K562 (cell line): Measurements from ENCODE around the gene TRPM4. TPM values are rescaled to one million over a fixed set of nuclear protein-coding genes. Genes with fewer than 3 reads are reported as not detected.

Source experiments
- ATAC-seq: fragments of 200-7000 bp; cut with Tn5 transposase; 3 replicates; pipeline ENCODE4 v1.9.1; 2020; ENCODE audit warnings: moderate library complexity
- BruUV-seq: library from RNA; stranded (reverse); fragments of 400-500 nt; replicated peaks from 2 replicates; lab custom pipeline; 2021; lab: Mats Ljungman, UMichigan
- CTCF ChIA-PET: fragments of 300-600 bp; formaldehyde crosslinking; extraction: SDS; loops from one replicate; lab custom pipeline; 2021; ENCODE audit warnings: low intra/inter-chr PET ratio; lab: Yijun Ruan, JAX
- POLR2A ChIA-PET: fragments of 300-600, 350-650 bp; sonication (Branson Sonifier 250); formaldehyde crosslinking; extraction: SDS; loops from one replicate; lab custom pipeline; 2021; ENCODE audit warnings: antibody characterized with exemption, inconsistent platforms; lab: Yijun Ruan, JAX
- DNase-seq, 4 experiments: peaks; one replicate each; pipeline versions ENCODE4 v3.0.0 to v3.0.0-alpha.2; 2011 to 2018; ENCODE audit warnings: low spot score in 3 of 4, mixed read lengths in 3 of 4; ENCODE audit errors: extremely low read depth in 1 of 4
- FAIRE-seq: peaks from 2 replicates; lab custom pipeline; 2011; peaks lifted over from hg19 to GRCh38; lab: Jason Lieb, UNC
- H2AFZ ChIP-seq: 2 replicates; pipeline ENCODE4 v1.6.0; 2011; ENCODE audit warnings: low read depth, low read length, control low read depth, inconsistent platforms
- H3K27ac ChIP-seq: fragments of 200-600 bp; 3 replicates; pipeline ENCODE4 v1.8.0; 2011; ENCODE audit warnings: low read depth, mild to moderate bottlenecking, control low read depth, inconsistent platforms, low read length, moderate library complexity, mixed read lengths; ENCODE audit errors: extremely low read depth
- H3K27me3 ChIP-seq, 2 experiments: fragments of 300-600 bp in 1 of 2; 2 replicates in 1 of 2; 3 replicates in 1 of 2; pipeline versions ENCODE4 v1.6.0 to v1.8.0; 2011; ENCODE audit warnings: inconsistent platforms in 2 of 2, low read length in 2 of 2, mild to moderate bottlenecking in 1 of 2, mixed read lengths in 1 of 2, moderate library complexity in 1 of 2; ENCODE audit not compliant: control insufficient read depth in 2 of 2, insufficient read depth in 2 of 2
- H3K36me3 ChIP-seq: fragments of 300-600 bp; 3 replicates; pipeline ENCODE4 v1.8.0; 2011; ENCODE audit warnings: mild to moderate bottlenecking, low read length, inconsistent platforms; ENCODE audit not compliant: control insufficient read depth, insufficient read depth
- H3K4me1 ChIP-seq, 2 experiments: fragments of 200-600 bp in 1 of 2; replicated peaks in 1 of 2; 2 replicates in 1 of 2; 3 replicates in 1 of 2; pipeline versions ENCODE4 v1.5.1 to v1.8.0; 2011; ENCODE audit warnings: inconsistent platforms in 2 of 2, low read length in 2 of 2, mild to moderate bottlenecking in 1 of 2, mixed read lengths in 1 of 2, moderate library complexity in 1 of 2; ENCODE audit not compliant: control insufficient read depth in 2 of 2, insufficient read depth in 2 of 2
- H3K4me2 ChIP-seq: 2 replicates; pipeline ENCODE4 v1.6.1; 2011; ENCODE audit warnings: low read length, control low read depth, inconsistent platforms, mixed read lengths; ENCODE audit not compliant: insufficient read depth
- H3K4me3 ChIP-seq: fragments of 200-600 bp; sonication (generic), shearing (Covaris generic); 2 replicates; pipeline ENCODE4 v1.5.1; 2016; ENCODE audit warnings: control low read depth, inconsistent platforms
- H3K79me2 ChIP-seq: fragments of 200-600 bp; 3 replicates; pipeline ENCODE4 v1.8.0; 2011; ENCODE audit warnings: low read length, inconsistent platforms; ENCODE audit not compliant: control insufficient read depth, insufficient read depth
- H3K9ac ChIP-seq, 2 experiments: 2 replicates each; pipeline versions ENCODE4 v1.6.0 to v1.6.1; 2011; ENCODE audit warnings: low read depth in 2 of 2, low read length in 2 of 2, control low read depth in 1 of 2, inconsistent platforms in 1 of 2, mild to moderate bottlenecking in 1 of 2, mixed read lengths in 1 of 2; ENCODE audit not compliant: insufficient read depth in 1 of 2
- H3K9me1 ChIP-seq: one replicate; pipeline ENCODE4 v1.6.0; 2011; ENCODE audit warnings: inconsistent platforms, mild to moderate bottlenecking, low read length, moderate library complexity; ENCODE audit not compliant: control insufficient read depth, insufficient read depth
- H3K9me3 ChIP-seq: replicated peaks from 2 replicates; pipeline ENCODE4 v1.5.1; 2011; ENCODE audit warnings: low read depth, low read length, inconsistent platforms; ENCODE audit not compliant: control insufficient read depth, insufficient read depth
- H4K20me1 ChIP-seq: replicated peaks from 2 replicates; pipeline ENCODE4 v1.6.1; 2011; ENCODE audit warnings: low read length, inconsistent platforms, mixed read lengths; ENCODE audit not compliant: control insufficient read depth, insufficient read depth
- BCL6 ChIP-seq: fragments of 250-450 bp; sonication (Bioruptor Pico); IDR thresholded peaks from 2 replicates; pipeline ENCODE4 v1.4.0; 2020
- HNRNPH1 ChIP-seq: fragments of 200-400 bp; formaldehyde crosslinking; optimal IDR thresholded peaks from 2 replicates; pipeline ENCODE3; 2017; ENCODE audit warnings: low read depth, mild to moderate bottlenecking, low read length, moderate library complexity
- KHSRP ChIP-seq: fragments of 450-650 bp; IDR thresholded peaks from 2 replicates; pipeline ENCODE4 v1.6.1; 2017
- NFIC ChIP-seq: fragments of 450-650 bp; IDR thresholded peaks from 2 replicates; pipeline ENCODE4 v1.6.1; 2017; ENCODE audit warnings: mild to moderate bottlenecking, inconsistent platforms
- NFRKB ChIP-seq: fragments of 450-650 bp; IDR thresholded peaks from 2 replicates; pipeline ENCODE4 v1.6.1; 2016; ENCODE audit warnings: low read depth
- PHF20 ChIP-seq: fragments of 450-650 bp; IDR thresholded peaks from 2 replicates; pipeline ENCODE4 v1.6.1; 2018; ENCODE audit not compliant: partially characterized antibody
- SRSF7 ChIP-seq: fragments of 200-400 bp; formaldehyde crosslinking; optimal IDR thresholded peaks from 2 replicates; pipeline ENCODE3; 2017; ENCODE audit warnings: mild to moderate bottlenecking, low read depth, low read length
- TRIM28 ChIP-seq: fragments of 450-650 bp; IDR thresholded peaks from 2 replicates; pipeline ENCODE4 v1.6.1; 2017
- WHSC1 ChIP-seq: IDR thresholded peaks from one replicate; pipeline ENCODE4 v1.6.1; 2012; ENCODE audit warnings: low read length, control low read depth, inconsistent platforms
- ZNF384 ChIP-seq: IDR thresholded peaks from 2 replicates; pipeline ENCODE4 v1.6.1; 2012; ENCODE audit warnings: low read depth, low read length, improper control_type of control experiment
- WGBS: fragments of 100-300 bp; shearing (Covaris generic); methylation state at CpG from one replicate; pipeline ENCODE4 v1.1.6; 2016; ENCODE audit warnings: low coverage, mixed read lengths; ENCODE audit not compliant: insufficient coverage; ENCODE audit errors: missing lambda C conversion rate; 5-methylcytosine and 5-hydroxymethylcytosine counted together
- in situ Hi-C: fragments of 300-500 bp; cut with MboI; formaldehyde crosslinking; loops from 4 replicates; pipeline ENCODE4 v1.15.0; 2018; ENCODE audit warnings: inconsistent platforms, mixed read lengths
- intact Hi-C: fragments of 100-400 bp; cut with micrococcal nuclease; formaldehyde crosslinking; loops from 2 replicates; pipeline ENCODE4 v1.14.2; 2022
- polyA plus RNA-seq, 8 experiments: library from polyadenylated mRNA; depleted of rRNA in 4 of 8; stranded (reverse) in 5 of 8; unstranded in 3 of 8; fragments of >200 nt; fragmentation: Nextera tagmentation in 2 of 8; fragmentation: Illumina TruSeq in 1 of 8; extraction: Ambion mirVana in 2 of 8; extraction: Trizol in 1 of 8; gene quantifications; 2 replicates each; pipeline versions ENCODE4 v1.2.1 to v1.2.3, GENCODE V29; 2011 to 2014; ENCODE audit warnings: inconsistent platforms in 1 of 8, missing spikeins in 1 of 8
- total RNA-seq, 7 experiments: library from RNA; depleted of rRNA in 6 of 7; stranded (reverse); fragments of >200 nt in 6 of 7; fragmentation: Illumina TruSeq in 2 of 7; extraction: Trizol in 2 of 7; gene quantifications; 2 replicates each; pipeline versions ENCODE4 v1.2.1 to v1.2.3, GENCODE V29; 2011 to 2021; ENCODE audit warnings: low replicate concordance in 1 of 7
- TF ChIP-seq, protein P1 (sequence below): fragments of 450-650 bp; formaldehyde crosslinking; conservative IDR thresholded peaks from 2 replicates; pipeline ENCODE4 v1.4.0; 2022; ENCODE audit warnings: mild to moderate bottlenecking, missing genetic modification characterization
- TF ChIP-seq, protein P2 (sequence below): sonication (generic); formaldehyde crosslinking; IDR thresholded peaks from 2 replicates; pipeline ENCODE4 v1.8.0; 2022; ENCODE audit warnings: missing genetic modification reagents, mild to moderate bottlenecking, borderline replicate concordance
- TF ChIP-seq, protein P3 (sequence below): sonication (generic); formaldehyde crosslinking; IDR thresholded peaks from 2 replicates; pipeline ENCODE4 v1.9.0; 2022; ENCODE audit warnings: mild to moderate bottlenecking, missing genetic modification reagents
- TF ChIP-seq, protein P4 (sequence below): sonication (generic); formaldehyde crosslinking; IDR thresholded peaks from 2 replicates; pipeline ENCODE4 v1.8.1; 2023; ENCODE audit warnings: missing genetic modification reagents, mild to moderate bottlenecking, borderline replicate concordance
- TF ChIP-seq, protein P5 (sequence below), 3 experiments: fragments of 200-800 bp in 1 of 3; sonication (Bioruptor generic) in 1 of 3; sonication (generic) in 1 of 3; formaldehyde crosslinking in 1 of 3; IDR thresholded peaks; 2 replicates each; pipeline versions ENCODE4 v1.6.1 to v1.8.0; 2016 to 2022; ENCODE audit warnings: mild to moderate bottlenecking in 2 of 3, missing compliant biosample characterization in 2 of 3, missing genetic modification characterization in 2 of 3, missing genetic modification reagents in 1 of 3

The TRPM4 gene
- total and polyA plus RNA-seq, 9 of the 15 experiments (the other 6 are each of a cell fraction or from before 2014, with no cell fraction given) = 6.5 to 45.4 (median 15.2) TPM

DNA sequence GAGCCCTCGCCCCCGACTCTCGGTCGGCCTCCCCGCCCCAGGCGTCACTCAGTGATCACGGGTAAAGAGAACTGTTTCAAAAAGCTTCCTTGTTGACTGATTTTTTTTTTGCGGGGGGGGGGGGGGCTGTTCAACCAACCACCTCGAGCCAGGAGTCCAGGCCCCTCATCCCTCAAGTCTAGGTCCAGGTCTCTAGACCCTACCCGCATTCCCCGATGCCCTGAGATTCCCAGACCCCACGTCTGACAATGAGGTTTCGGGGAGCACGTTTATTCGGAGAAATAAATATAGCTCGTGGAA lies 6.7 kb upstream of the TRPM4 start:
- FAIRE-seq (no peak), DNase-seq (peak in 1 of 4 experiments; percentile 41), ATAC-seq (no peak)
- Histone ChIP-seq H3K9me3 (no peaks in the 10 kb centered on the region), H3K4me2 (peak overlapping the region; percentile 99), H3K27me3 (no peaks in the 10 kb centered on the region), H3K4me1 (peaks cover 46 to 90% of the 10 kb centered on the region in 2 experiments), H3K9me1 (no peaks in the 10 kb centered on the region), H2AFZ (peak overlapping the region; percentile 69), H3K4me3 (peak overlapping the region; percentile 54), H3K36me3 (no peaks in the 10 kb centered on the region), H3K27ac (peak overlapping the region; percentile 89), H4K20me1 (peaks cover 5% of the 10 kb centered on the region; the same call in 1 of the 2 replicates), H3K9ac (peak overlapping the region; percentile 86 to 98), H3K79me2 (peaks cover 44% of the 10 kb centered on the region; the same call in 2 of the 3 replicates)
- WGBS = 0% methylated on average over 8 of the region's 16 CpGs
- in situ Hi-C loops (no loop called here), intact Hi-C loops (loop anchor here (5.0 to 10.0 kb wide), 3 partner anchors 156 to 819 kb away; partner anchors contain the start of genes GYS1, RUVBL2 and SLC17A7)
- ChIA-PET POLR2A (interaction anchor here (0.6 to 2.0 kb wide), 11 partner anchors 11 to 702 kb away, joined by 3 to 11 read pairs (median 3); partner anchors contain the start of gene LIN7B), CTCF (no interaction called here)
- BruUV-seq = no TSS peak
- TF ChIP-seq KHSRP (no peak), NFRKB (peak; percentile 31; the same call in 1 of the 2 replicates), ZNF384 (peak; percentile 49; the same call in 1 of the 2 replicates), NFIC (no peak), WHSC1 (no peak), SRSF7 (no peak), TRIM28 (no peak), HNRNPH1 (no peak), PHF20 (no peak), BCL6 (CRISPR knock-in tag) (no peak)
- TF ChIP-seq, protein P1, sequence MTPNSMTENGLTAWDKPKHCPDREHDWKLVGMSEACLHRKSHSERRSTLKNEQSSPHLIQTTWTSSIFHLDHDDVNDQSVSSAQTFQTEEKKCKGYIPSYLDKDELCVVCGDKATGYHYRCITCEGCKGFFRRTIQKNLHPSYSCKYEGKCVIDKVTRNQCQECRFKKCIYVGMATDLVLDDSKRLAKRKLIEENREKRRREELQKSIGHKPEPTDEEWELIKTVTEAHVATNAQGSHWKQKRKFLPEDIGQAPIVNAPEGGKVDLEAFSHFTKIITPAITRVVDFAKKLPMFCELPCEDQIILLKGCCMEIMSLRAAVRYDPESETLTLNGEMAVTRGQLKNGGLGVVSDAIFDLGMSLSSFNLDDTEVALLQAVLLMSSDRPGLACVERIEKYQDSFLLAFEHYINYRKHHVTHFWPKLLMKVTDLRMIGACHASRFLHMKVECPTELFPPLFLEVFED (CRISPR knock-in tag) = no peak
- TF ChIP-seq, protein P2, sequence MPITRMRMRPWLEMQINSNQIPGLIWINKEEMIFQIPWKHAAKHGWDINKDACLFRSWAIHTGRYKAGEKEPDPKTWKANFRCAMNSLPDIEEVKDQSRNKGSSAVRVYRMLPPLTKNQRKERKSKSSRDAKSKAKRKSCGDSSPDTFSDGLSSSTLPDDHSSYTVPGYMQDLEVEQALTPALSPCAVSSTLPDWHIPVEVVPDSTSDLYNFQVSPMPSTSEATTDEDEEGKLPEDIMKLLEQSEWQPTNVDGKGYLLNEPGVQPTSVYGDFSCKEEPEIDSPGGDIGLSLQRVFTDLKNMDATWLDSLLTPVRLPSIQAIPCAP (CRISPR knock-in tag) = no peak
- TF ChIP-seq, protein P3, sequence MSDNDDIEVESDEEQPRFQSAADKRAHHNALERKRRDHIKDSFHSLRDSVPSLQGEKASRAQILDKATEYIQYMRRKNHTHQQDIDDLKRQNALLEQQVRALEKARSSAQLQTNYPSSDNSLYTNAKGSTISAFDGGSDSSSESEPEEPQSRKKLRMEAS = no peak
- TF ChIP-seq, protein P4, sequence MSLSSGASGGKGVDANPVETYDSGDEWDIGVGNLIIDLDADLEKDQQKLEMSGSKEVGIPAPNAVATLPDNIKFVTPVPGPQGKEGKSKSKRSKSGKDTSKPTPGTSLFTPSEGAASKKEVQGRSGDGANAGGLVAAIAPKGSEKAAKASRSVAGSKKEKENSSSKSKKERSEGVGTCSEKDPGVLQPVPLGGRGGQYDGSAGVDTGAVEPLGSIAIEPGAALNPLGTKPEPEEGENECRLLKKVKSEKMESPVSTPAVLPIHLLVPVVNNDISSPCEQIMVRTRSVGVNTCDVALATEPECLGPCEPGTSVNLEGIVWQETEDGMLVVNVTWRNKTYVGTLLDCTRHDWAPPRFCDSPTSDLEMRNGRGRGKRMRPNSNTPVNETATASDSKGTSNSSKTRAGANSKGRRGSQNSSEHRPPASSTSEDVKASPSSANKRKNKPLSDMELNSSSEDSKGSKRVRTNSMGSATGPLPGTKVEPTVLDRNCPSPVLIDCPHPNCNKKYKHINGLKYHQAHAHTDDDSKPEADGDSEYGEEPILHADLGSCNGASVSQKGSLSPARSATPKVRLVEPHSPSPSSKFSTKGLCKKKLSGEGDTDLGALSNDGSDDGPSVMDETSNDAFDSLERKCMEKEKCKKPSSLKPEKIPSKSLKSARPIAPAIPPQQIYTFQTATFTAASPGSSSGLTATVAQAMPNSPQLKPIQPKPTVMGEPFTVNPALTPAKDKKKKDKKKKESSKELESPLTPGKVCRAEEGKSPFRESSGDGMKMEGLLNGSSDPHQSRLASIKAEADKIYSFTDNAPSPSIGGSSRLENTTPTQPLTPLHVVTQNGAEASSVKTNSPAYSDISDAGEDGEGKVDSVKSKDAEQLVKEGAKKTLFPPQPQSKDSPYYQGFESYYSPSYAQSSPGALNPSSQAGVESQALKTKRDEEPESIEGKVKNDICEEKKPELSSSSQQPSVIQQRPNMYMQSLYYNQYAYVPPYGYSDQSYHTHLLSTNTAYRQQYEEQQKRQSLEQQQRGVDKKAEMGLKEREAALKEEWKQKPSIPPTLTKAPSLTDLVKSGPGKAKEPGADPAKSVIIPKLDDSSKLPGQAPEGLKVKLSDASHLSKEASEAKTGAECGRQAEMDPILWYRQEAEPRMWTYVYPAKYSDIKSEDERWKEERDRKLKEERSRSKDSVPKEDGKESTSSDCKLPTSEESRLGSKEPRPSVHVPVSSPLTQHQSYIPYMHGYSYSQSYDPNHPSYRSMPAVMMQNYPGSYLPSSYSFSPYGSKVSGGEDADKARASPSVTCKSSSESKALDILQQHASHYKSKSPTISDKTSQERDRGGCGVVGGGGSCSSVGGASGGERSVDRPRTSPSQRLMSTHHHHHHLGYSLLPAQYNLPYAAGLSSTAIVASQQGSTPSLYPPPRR (CRISPR knock-in tag) = no peak
- TF ChIP-seq, protein P5, sequence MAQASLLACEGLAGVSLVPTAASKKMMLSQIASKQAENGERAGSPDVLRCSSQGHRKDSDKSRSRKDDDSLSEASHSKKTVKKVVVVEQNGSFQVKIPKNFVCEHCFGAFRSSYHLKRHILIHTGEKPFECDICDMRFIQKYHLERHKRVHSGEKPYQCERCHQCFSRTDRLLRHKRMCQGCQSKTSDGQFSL (CRISPR knock-in tag; IDR thresholded peaks at IDR 0.05) = peak; percentile 84
- TF ChIP-seq, protein P5 (tag; IDR thresholded peaks at IDR 0.05) = peak in 1 of 2 experiments; percentile 84; a peak in 2 of 4 replicates
